Naive thymus-derived CD4-positive, alpha-beta T cell (primary cell): Measurements from ENCODE around the gene ITGB8. TPM values are rescaled to one million over a fixed set of nuclear protein-coding genes. Genes with fewer than 3 reads are reported as not detected.

Source experiments
- ATAC-seq: fragments of 150-1000 bp; cut with Tn5 transposase; 2 replicates; pipeline ENCODE4 v1.10.0; 2021; ENCODE audit warnings: mild to moderate bottlenecking, moderate library complexity
- CTCF ChIA-PET: fragments of 350-600 bp; sonication (Branson Sonifier 250); formaldehyde crosslinking; loops from one replicate; lab custom pipeline; 2021; ENCODE audit warnings: antibody characterized with exemption; lab: Charles Lee
- POLR2A ChIA-PET: fragments of 350-600 bp; sonication (Branson Sonifier 250); formaldehyde crosslinking; loops from one replicate; lab custom pipeline; 2021; ENCODE audit warnings: antibody characterized with exemption, inconsistent platforms; lab: Charles Lee
- DNase-seq, 9 donors: peaks; one replicate each; pipeline versions ENCODE4 v3.0.0 to v3.0.0-alpha.2; 2020 to 2022; ENCODE audit warnings: mixed read lengths in 1 of 9
- H3K27ac ChIP-seq: one replicate; pipeline ENCODE4 v1.7.0; 2013; ENCODE audit warnings: mild to moderate bottlenecking, low read depth, low read length, moderate library complexity
- H3K27me3 ChIP-seq, 2 donors: one replicate each; pipeline ENCODE4 v1.7.0; 2013; ENCODE audit warnings: low read length in 2 of 2, mild to moderate bottlenecking in 2 of 2, moderate library complexity in 2 of 2; ENCODE audit not compliant: control insufficient read depth in 2 of 2, insufficient read depth in 2 of 2
- H3K36me3 ChIP-seq, 3 experiments: 1 replicate in 2 of 3; 2 replicates in 1 of 3; pipeline ENCODE4 v1.7.0; 2013; ENCODE audit warnings: low read length in 3 of 3, mild to moderate bottlenecking in 3 of 3, moderate library complexity in 1 of 3; ENCODE audit not compliant: insufficient read depth in 3 of 3, control insufficient read depth in 2 of 3
- H3K4me1 ChIP-seq, 2 donors: one replicate each; pipeline ENCODE4 v1.7.0; 2013; ENCODE audit warnings: low read length in 2 of 2, mild to moderate bottlenecking in 2 of 2, moderate library complexity in 1 of 2; ENCODE audit not compliant: control insufficient read depth in 2 of 2, insufficient read depth in 2 of 2
- H3K4me3 ChIP-seq: 2 replicates; pipeline ENCODE4 v1.7.0; 2013; ENCODE audit warnings: mild to moderate bottlenecking, low read length
- H3K9me3 ChIP-seq, 3 experiments: 1 replicate in 2 of 3; 2 replicates in 1 of 3; pipeline ENCODE4 v1.7.0; 2013; ENCODE audit warnings: low read length in 3 of 3; ENCODE audit not compliant: control insufficient read depth in 2 of 3
- H3K27ac Mint-ChIP-seq, 9 donors: one replicate each; pipeline ENCODE4 v1.8.0; 2020 to 2022; ENCODE audit warnings: mixed read lengths in 9 of 9, mild to moderate bottlenecking in 8 of 9, moderate library complexity in 5 of 9, inconsistent platforms in 2 of 9
- H3K27me3 Mint-ChIP-seq, 5 donors: one replicate each; pipeline ENCODE4 v1.8.0; 2021 to 2022; ENCODE audit warnings: mixed read lengths in 5 of 5, mild to moderate bottlenecking in 1 of 5
- H3K36me3 Mint-ChIP-seq, 5 donors: one replicate each; pipeline ENCODE4 v1.8.0; 2020 to 2022; ENCODE audit warnings: mixed read lengths in 5 of 5, mild to moderate bottlenecking in 3 of 5, inconsistent platforms in 1 of 5
- H3K4me1 Mint-ChIP-seq, 7 donors: one replicate each; pipeline ENCODE4 v1.8.0; 2020 to 2022; ENCODE audit warnings: mixed read lengths in 7 of 7, mild to moderate bottlenecking in 3 of 7, inconsistent platforms in 1 of 7
- H3K4me3 Mint-ChIP-seq, 10 donors: one replicate each; pipeline ENCODE4 v1.8.0; 2020 to 2022; ENCODE audit warnings: mild to moderate bottlenecking in 10 of 10, mixed read lengths in 10 of 10, moderate library complexity in 6 of 10, inconsistent platforms in 2 of 10
- H3K9me3 Mint-ChIP-seq, 11 donors: one replicate each; pipeline ENCODE4 v1.8.0; 2020 to 2022; ENCODE audit warnings: mixed read lengths in 11 of 11, mild to moderate bottlenecking in 4 of 11, inconsistent platforms in 1 of 11, moderate library complexity in 1 of 11
- intact Hi-C, 2 donors: fragments of 100-400 bp; cut with micrococcal nuclease; formaldehyde crosslinking; loops; one replicate each; pipeline ENCODE4 v1.15.1; 2023
- polyA plus RNA-seq, 2 donors: library from polyadenylated mRNA; unstranded; fragments of 300-500 nt; fragmentation: Illumina TruSeq; gene quantifications; one replicate each; pipeline ENCODE4 v1.2.3, GENCODE V29; 2021
- total RNA-seq, 6 experiments: library from RNA in 5 of 6; stranded (reverse) in 5 of 6; gene quantifications; 1 replicate in 5 of 6; 2 replicates in 1 of 6; pipeline ENCODE4 v1.2.3 and lab custom pipeline; 2021 to 2026

Gene ITGB8
- total and polyA plus RNA-seq, 7 experiments from 2014 or later: 0.08 to 2.9 (median 0.85) TPM; not detected in 4

- peaks cover 0 to 3% of the 10 kb centered on the region in 2 donors for H3K27me3 ChIP-seq
- Mint-ChIP-seq H3K27me3 (no peaks in the 10 kb centered on the region), H3K4me3 (no peak overlapping the region), H3K36me3 (no peaks in the 10 kb centered on the region), H3K27ac (no peak overlapping the region), H3K4me1 (peaks cover 0 to 2% (median 0%) of the 10 kb centered on the region in 7 donors), H3K9me3 (peaks cover 0 to 5% (median 0%) of the 10 kb centered on the region in 11 donors)
- no peak for ATAC-seq
- no peaks in the 10 kb centered on the region for H3K9me3 ChIP-seq
- POLR2A ChIA-PET: no interaction called here
- CTCF ChIA-PET: no interaction called here
- no peak for DNase-seq
- no peak overlapping the region for H3K27ac ChIP-seq
- no peak overlapping the region for H3K4me3 ChIP-seq
- H3K36me3 ChIP-seq: no peaks in the 10 kb centered on the region
- intact Hi-C loops: no loop called here
- no peaks in the 10 kb centered on the region for H3K4me1 ChIP-seq
These were observed 21.2 kb downstream of the ITGB8 start for GRCh38 chr7:20351901-20352300.

- intact Hi-C loops: no loop called here
- Histone ChIP-seq H3K27ac (no peak overlapping the region), H3K4me3 (no peak overlapping the region), H3K27me3 (peaks cover 0 to 3% of the 10 kb centered on the region in 2 donors), H3K9me3 (no peaks in the 10 kb centered on the region), H3K4me1 (no peaks in the 10 kb centered on the region), H3K36me3 (no peaks in the 10 kb centered on the region)
- no peak overlapping the region for H3K4me3 Mint-ChIP-seq
- no peak overlapping the region for H3K27ac Mint-ChIP-seq
- POLR2A ChIA-PET: no interaction called here
- no peaks in the 10 kb centered on the region for H3K27me3 Mint-ChIP-seq
- peaks cover 0 to 2% (median 0%) of the 10 kb centered on the region in 11 donors for H3K9me3 Mint-ChIP-seq
- H3K36me3 Mint-ChIP-seq: no peaks in the 10 kb centered on the region
- no peak for ATAC-seq
- CTCF ChIA-PET: no interaction called here
- no peak for DNase-seq
- peaks cover 0 to 2% (median 0%) of the 10 kb centered on the region in 7 donors for H3K4me1 Mint-ChIP-seq
These were observed 22.0 kb downstream of the ITGB8 start for GRCh38 chr7:20352573-20353306.

- no peak for ATAC-seq
- Mint-ChIP-seq H3K36me3 (no peaks in the 10 kb centered on the region), H3K27ac (no peak overlapping the region), H3K4me3 (no peak overlapping the region), H3K4me1 (peaks cover 0 to 2% (median 0%) of the 10 kb centered on the region in 7 donors), H3K27me3 (no peaks in the 10 kb centered on the region), H3K9me3 (peaks cover 0 to 2% (median 0%) of the 10 kb centered on the region in 11 donors)
- H3K9me3 ChIP-seq: no peaks in the 10 kb centered on the region
- H3K4me3 ChIP-seq: no peak overlapping the region
- peaks cover 0 to 3% of the 10 kb centered on the region in 2 donors for H3K27me3 ChIP-seq
- no peak for DNase-seq
- H3K36me3 ChIP-seq: no peaks in the 10 kb centered on the region
- ChIA-PET CTCF (no interaction called here), POLR2A (no interaction called here)
- intact Hi-C loops: no loop called here
- no peak overlapping the region for H3K27ac ChIP-seq
- no peaks in the 10 kb centered on the region for H3K4me1 ChIP-seq
These were observed 24.2 kb downstream of the ITGB8 start for GRCh38 chr7:20354610-20355528.

- Mint-ChIP-seq H3K4me3 (no peak overlapping the region), H3K36me3 (no peaks in the 10 kb centered on the region), H3K9me3 (peaks cover 0 to 3% (median 0%) of the 10 kb centered on the region in 11 donors), H3K27me3 (peaks cover 0 to 4% (median 0%) of the 10 kb centered on the region in 5 donors), H3K4me1 (peaks cover 0 to 2% (median 0%) of the 10 kb centered on the region in 7 donors), H3K27ac (no peak overlapping the region)
- Histone ChIP-seq H3K4me1 (no peaks in the 10 kb centered on the region), H3K4me3 (no peak overlapping the region), H3K36me3 (no peaks in the 10 kb centered on the region), H3K9me3 (no peaks in the 10 kb centered on the region), H3K27me3 (no peaks in the 10 kb centered on the region), H3K27ac (no peak overlapping the region)
- intact Hi-C loops: no loop called here
- CTCF ChIA-PET: no interaction called here
- DNase-seq (no peak), ATAC-seq (no peak)
- POLR2A ChIA-PET: no interaction called here
These were observed 27.4 kb downstream of the ITGB8 start for GRCh38 chr7:20358106-20358505.

- peaks cover 0 to 4% (median 0%) of the 10 kb centered on the region in 5 donors for H3K27me3 Mint-ChIP-seq
- H3K9me3 Mint-ChIP-seq: peaks cover 0 to 3% (median 0%) of the 10 kb centered on the region in 11 donors
- no peaks in the 10 kb centered on the region for H3K9me3 ChIP-seq
These were observed 28.1 kb downstream of the ITGB8 start for GRCh38 chr7:20358762-20359282.

GRCh38 chr7:20359341-20359963, 28.8 kb downstream of the ITGB8 start:
- ATAC-seq (no peak), DNase-seq (no peak)
- no peak overlapping the region for H3K27ac ChIP-seq
- H3K36me3 Mint-ChIP-seq: no peaks in the 10 kb centered on the region
- peaks cover 0 to 4% (median 0%) of the 10 kb centered on the region in 11 donors for H3K9me3 Mint-ChIP-seq
- H3K27me3 Mint-ChIP-seq: peaks cover 0 to 4% (median 0%) of the 10 kb centered on the region in 5 donors
- no peaks in the 10 kb centered on the region for H3K36me3 ChIP-seq
- H3K4me3 Mint-ChIP-seq: no peak overlapping the region
- ChIA-PET POLR2A (no interaction called here), CTCF (no interaction called here)
- no peak overlapping the region for H3K27ac Mint-ChIP-seq
- H3K4me3 ChIP-seq: no peak overlapping the region
- H3K27me3 ChIP-seq: no peaks in the 10 kb centered on the region
- intact Hi-C loops: no loop called here
- no peaks in the 10 kb centered on the region for H3K9me3 ChIP-seq
- no peaks in the 10 kb centered on the region for H3K4me1 ChIP-seq
- peaks cover 0 to 2% (median 0%) of the 10 kb centered on the region in 7 donors for H3K4me1 Mint-ChIP-seq

More at GRCh38 chr7:20358762-20359282, 28.1 kb downstream of the ITGB8 start:
- no peak for DNase-seq
- Histone ChIP-seq H3K36me3 (no peaks in the 10 kb centered on the region), H3K27ac (no peak overlapping the region), H3K4me3 (no peak overlapping the region), H3K4me1 (no peaks in the 10 kb centered on the region), H3K27me3 (no peaks in the 10 kb centered on the region)
- ATAC-seq: no peak
- no peaks in the 10 kb centered on the region for H3K36me3 Mint-ChIP-seq
- no peak overlapping the region for H3K27ac Mint-ChIP-seq
- ChIA-PET CTCF (no interaction called here), POLR2A (no interaction called here)
- peaks cover 0 to 2% (median 0%) of the 10 kb centered on the region in 7 donors for H3K4me1 Mint-ChIP-seq
- H3K4me3 Mint-ChIP-seq: no peak overlapping the region
- intact Hi-C loops: no loop called here
